Sigmoid colon (tissue), 7 donors: ENCODE data around the gene CTCF. TPM values are rescaled to one million over a fixed set of nuclear protein-coding genes. Genes with fewer than 3 reads are reported as not detected.

Experiments
- DNase-seq: peaks from one replicate; pipeline ENCODE4 v3.0.0-alpha.2; 2019
- H3K27ac ChIP-seq, 4 donors: fragments of 200-600 bp; sonication (generic); one replicate each; pipeline ENCODE4 v1.5.1; 2016 to 2019; ENCODE audit warnings: mild to moderate bottlenecking in 1 of 4
- H3K27me3 ChIP-seq, 3 donors: fragments of 200-600 bp; sonication (generic); one replicate each; pipeline ENCODE4 v1.5.1; 2019; ENCODE audit warnings: mild to moderate bottlenecking in 1 of 3
- H3K36me3 ChIP-seq, 4 donors: fragments of 200-600 bp; sonication (generic); one replicate each; pipeline ENCODE4 v1.5.1; 2016 to 2019
- H3K4me1 ChIP-seq, 4 donors: fragments of 200-600 bp; sonication (generic); one replicate each; pipeline ENCODE4 v1.5.1; 2017 to 2019
- H3K4me3 ChIP-seq, 4 donors: fragments of 200-600 bp; sonication (generic); one replicate each; pipeline ENCODE4 v1.5.1; 2017 to 2019; ENCODE audit warnings: mild to moderate bottlenecking in 2 of 4, moderate library complexity in 1 of 4
- H3K9me3 ChIP-seq, 4 donors: fragments of 200-600 bp in 3 of 4; sonication (generic) in 3 of 4; one replicate each; pipeline versions ENCODE4 v1.5.1 to v1.6.1; 2013 to 2019
- CTCF ChIP-seq, 4 experiments: fragments of 450-650 bp in 3 of 4; fragments of 200-600 bp in 1 of 4; IDR thresholded peaks; one replicate each; pipeline ENCODE4 v1.5.1; 2016 to 2019; ENCODE audit warnings: antibody characterized with exemption in 4 of 4, mild to moderate bottlenecking in 3 of 4, moderate library complexity in 2 of 4
- EP300 ChIP-seq, 4 donors: sonication (generic); formaldehyde crosslinking; IDR thresholded peaks; one replicate each; pipeline ENCODE4 v1.6.1; 2017; ENCODE audit warnings: antibody characterized with exemption in 4 of 4
- POLR2A ChIP-seq, 2 donors: fragments of 450-650 bp; IDR thresholded peaks; one replicate each; pipeline ENCODE4 v1.6.1; 2016; ENCODE audit warnings: antibody characterized with exemption in 2 of 2, mild to moderate bottlenecking in 2 of 2, moderate library complexity in 2 of 2
- POLR2AphosphoS5 ChIP-seq, 4 donors: sonication (generic); formaldehyde crosslinking; IDR thresholded peaks; one replicate each; pipeline ENCODE4 v1.6.1; 2017; ENCODE audit warnings: antibody characterized with exemption in 4 of 4
- WGBS, 2 donors: extraction: QIAGEN DNeasy Blood & Tissue Kit; methylation state at CpG; one replicate each; pipeline ENCODE4 v1.1.7; 2013; 5-methylcytosine and 5-hydroxymethylcytosine counted together
- intact Hi-C: fragments of 100-400 bp; cut with DNase I; formaldehyde crosslinking; loops from one replicate; pipeline ENCODE4 v1.15.1; 2023
- polyA plus RNA-seq, 3 donors: library from polyadenylated mRNA; stranded (reverse); fragments of 200-250 nt; gene quantifications; one replicate each; pipeline ENCODE4 v1.2.3, GENCODE V29; 2013
- total RNA-seq, 4 donors: library from RNA; depleted of rRNA; stranded (reverse); fragments of >200 nt; gene quantifications; one replicate each; pipeline ENCODE4 v1.1.0, GENCODE V29; 2016
- donor health status: healthy with polysubstance abuse.
- donor health status: Bipolar disorder and iron deficiency.
- donor health status: healthy.

CTCF gene
- total and polyA plus RNA-seq, 7 donors: 25.8 to 45.7 (median 29.2) TPM

- DNase-seq: no peak
- no peak for TF ChIP-seq POLR2A (IDR thresholded peaks at IDR 0.05)
- no peak for TF ChIP-seq POLR2AphosphoS5 (IDR thresholded peaks at IDR 0.05)
- TF ChIP-seq CTCF (IDR thresholded peaks at IDR 0.05): no peak
- TF ChIP-seq EP300 (IDR thresholded peaks at IDR 0.05): no peak
- intact Hi-C loops: loop anchor here (5.0 kb wide), 2 partner anchors 118 to 183 kb away; partner anchors contain the start of genes AGRP and ATP6V0D1
- Histone ChIP-seq H3K36me3 (peaks cover 6 to 18% (median 7%) of the 10 kb centered on the region in 4 donors), H3K27me3 (no peaks in the 10 kb centered on the region), H3K9me3 (no peaks in the 10 kb centered on the region), H3K27ac (no peak overlapping the region), H3K4me3 (no peak overlapping the region), H3K4me1 (peaks cover 0 to 42% (median 37%) of the 10 kb centered on the region in 4 donors)
- 95 to 98% methylated on average over 7 of the region's 7 CpGs for WGBS, 2 donors
Measured at GRCh38 chr16:67664871-67665270, 102.5 kb downstream of the CTCF start.

- peaks cover 6 to 18% (median 7%) of the 10 kb centered on the region in 4 donors for H3K36me3 ChIP-seq
- no peaks in the 10 kb centered on the region for H3K27me3 ChIP-seq
- intact Hi-C loops: loop anchor here (5.0 kb wide), 2 partner anchors 118 to 183 kb away; partner anchors contain the start of genes AGRP and ATP6V0D1
- TF ChIP-seq CTCF (IDR thresholded peaks at IDR 0.05) (no peak), POLR2AphosphoS5 (IDR thresholded peaks at IDR 0.05) (no peak), POLR2A (IDR thresholded peaks at IDR 0.05) (no peak), EP300 (IDR thresholded peaks at IDR 0.05) (no peak)
- WGBS, 2 donors: 70 to 77% methylated on average over 5 of the region's 5 CpGs
- H3K27ac ChIP-seq: peak overlapping the region in 1 of 4 donors; percentile 95
- H3K4me1 ChIP-seq: peaks cover 0 to 41% (median 37%) of the 10 kb centered on the region in 4 donors
- no peak for DNase-seq
- no peaks in the 10 kb centered on the region for H3K9me3 ChIP-seq
- H3K4me3 ChIP-seq: peak overlapping the region in 3 of 4 donors; percentile 77 to 99 (median 91)
Measured at GRCh38 chr16:67665598-67665997, 103.3 kb downstream of the CTCF start.

- peak overlapping the region; percentile 76 to 99 (median 84) for H3K4me3 ChIP-seq
- H3K36me3 ChIP-seq: peaks cover 6 to 18% (median 7%) of the 10 kb centered on the region in 4 donors
- H3K4me1 ChIP-seq: peaks cover 0 to 38% (median 34%) of the 10 kb centered on the region in 4 donors
- no peaks in the 10 kb centered on the region for H3K27me3 ChIP-seq
- H3K9me3 ChIP-seq: no peaks in the 10 kb centered on the region
- no peak for TF ChIP-seq POLR2AphosphoS5 (IDR thresholded peaks at IDR 0.05)
- no peak for TF ChIP-seq CTCF (IDR thresholded peaks at IDR 0.05)
- TF ChIP-seq EP300 (IDR thresholded peaks at IDR 0.05): no peak
- no peak for TF ChIP-seq POLR2A (IDR thresholded peaks at IDR 0.05)
- WGBS, 2 donors: 1 to 2% methylated on average over 46 of the region's 46 CpGs
- intact Hi-C loops: loop anchor here (2.0 to 5.0 kb wide), 3 partner anchors 103 to 184 kb away; partner anchors contain the start of genes AGRP, ATP6V0D1 and CTCF
- DNase-seq: peak; percentile 78
- H3K27ac ChIP-seq: peak overlapping the region; percentile 91 to 95 (median 92)
Measured at GRCh38 chr16:67666032-67666551, 103.8 kb downstream of the CTCF start.

- intact Hi-C loops: loop anchor here (2.0 to 5.0 kb wide), 3 partner anchors 104 to 185 kb away; partner anchors contain the start of genes AGRP, ATP6V0D1 and CTCF
- Histone ChIP-seq H3K9me3 (no peaks in the 10 kb centered on the region), H3K27me3 (no peaks in the 10 kb centered on the region), H3K4me3 (peak within 1 kb of the TSS; percentile 76 to 99 (median 84)), H3K4me1 (peaks cover 0 to 32% (median 27%) of the 10 kb centered on the region in 4 donors), H3K36me3 (peaks cover 6 to 18% (median 7%) of the 10 kb centered on the region in 4 donors), H3K27ac (peak within 1 kb of the TSS; percentile 91 to 95 (median 92))
- 9 to 16% methylated on average over 78 of the region's 78 CpGs for WGBS, 2 donors
- peak; percentile 21 to 71 (median 52) for TF ChIP-seq POLR2AphosphoS5 (IDR thresholded peaks at IDR 0.05)
- no peak for TF ChIP-seq POLR2A (IDR thresholded peaks at IDR 0.05)
- no peak for TF ChIP-seq EP300 (IDR thresholded peaks at IDR 0.05)
- peak; percentile 92 for DNase-seq
Measured at GRCh38 chr16:67666559-67667452, 104.5 kb downstream of the CTCF start, which contains the start of the genes C16orf86 and ENKD1. Gene C16orf86, plus strand, starts transcription at chr16:67666814. Its CDS starts 157 bp downstream, at chr16:67666971. Gene ENKD1, minus strand, starts transcription at chr16:67666750. Its CDS starts 308 bp downstream, at chr16:67666442.
